Endothelial cell of umbilical vein (primary cell): ENCODE measurements around the gene EEIG1. TPM values are rescaled to one million over a fixed set of nuclear protein-coding genes. Genes with fewer than 3 reads are reported as not detected.
A peak's percentile ranks its signal among the peaks of the same experiment; 100 is the strongest.

ENCODE experiments used
- BruUV-seq: library from RNA; stranded (reverse); fragments of 400-500 nt; replicated peaks from 2 replicates; lab custom pipeline; 2021; lab: Mats Ljungman, UMichigan
- CTCF ChIA-PET: fragments of 300-600, 350-600 bp; sonication (Branson Sonifier 250); formaldehyde crosslinking; loops from one replicate; lab custom pipeline; 2021; ENCODE audit warnings: antibody characterized with exemption, inconsistent platforms; lab: Charles Lee
- POLR2A ChIA-PET: fragments of 300-600, 350-600 bp; sonication (Branson Sonifier 250); formaldehyde crosslinking; loops from one replicate; lab custom pipeline; 2021; ENCODE audit warnings: antibody characterized with exemption, inconsistent platforms; lab: Charles Lee
- DNase-seq: peaks from one replicate; pipeline ENCODE4 v3.0.0-alpha.2; 2011; ENCODE audit warnings: low read depth, low spot score
- FAIRE-seq: peaks from 2 replicates; lab custom pipeline; 2011; peaks lifted over from hg19 to GRCh38; lab: Jason Lieb, UNC
- H2AFZ ChIP-seq: 2 replicates; pipeline ENCODE4 v1.6.0; 2012; ENCODE audit warnings: low read depth, low read length, control low read depth, inconsistent platforms
- H3K27ac ChIP-seq: 2 replicates; pipeline ENCODE4 v1.5.1; 2011; ENCODE audit warnings: low read depth, mild to moderate bottlenecking, control low read depth, low read length, moderate library complexity; ENCODE audit not compliant: insufficient read depth
- H3K27me3 ChIP-seq, 2 experiments: 2 replicates each; pipeline versions ENCODE4 v1.6.0 to v1.6.1; 2011; ENCODE audit warnings: low read length in 2 of 2, mixed read lengths in 1 of 2; ENCODE audit not compliant: control insufficient read depth in 2 of 2, insufficient read depth in 2 of 2
- H3K36me3 ChIP-seq, 2 experiments: 2 replicates in 1 of 2; 3 replicates in 1 of 2; pipeline ENCODE4 v1.5.1; 2011; ENCODE audit warnings: low read length in 2 of 2, mild to moderate bottlenecking in 1 of 2, moderate library complexity in 1 of 2; ENCODE audit not compliant: control insufficient read depth in 2 of 2, insufficient read depth in 2 of 2; ENCODE audit errors: extremely low read depth in 1 of 2
- H3K4me1 ChIP-seq: 3 replicates; pipeline ENCODE4 v1.5.1; 2011; ENCODE audit warnings: mild to moderate bottlenecking, low read length; ENCODE audit not compliant: control insufficient read depth, insufficient read depth; ENCODE audit errors: extremely low read depth
- H3K4me2 ChIP-seq: 2 replicates; pipeline ENCODE4 v1.6.1; 2011; ENCODE audit warnings: low read length, control low read depth, mixed read lengths; ENCODE audit not compliant: insufficient read depth
- H3K4me3 ChIP-seq, 3 experiments: fragments of 200-600 bp in 1 of 3; sonication (generic), shearing (Covaris generic) in 1 of 3; replicated peaks in 1 of 3; 2 replicates each; pipeline ENCODE4 v1.5.1; 2011 to 2016; ENCODE audit warnings: control low read depth in 3 of 3, low read length in 3 of 3, mild to moderate bottlenecking in 2 of 3, inconsistent platforms in 1 of 3, low read depth in 1 of 3, moderate library complexity in 1 of 3; ENCODE audit not compliant: insufficient read depth in 1 of 3
- H3K79me2 ChIP-seq: 2 replicates; pipeline ENCODE4 v1.6.0; 2012; ENCODE audit warnings: low read length, inconsistent platforms; ENCODE audit not compliant: control insufficient read depth, insufficient read depth
- H3K9ac ChIP-seq: replicated peaks from 2 replicates; pipeline ENCODE3; 2011; ENCODE audit warnings: low read length, control low read depth; ENCODE audit not compliant: insufficient read depth; ENCODE audit errors: extremely low read depth
- H3K9me1 ChIP-seq: replicated peaks from 3 replicates; pipeline ENCODE4 v1.6.0; 2011; ENCODE audit warnings: mild to moderate bottlenecking, low read length; ENCODE audit not compliant: control insufficient read depth, insufficient read depth; ENCODE audit errors: extremely low read depth
- H3K9me3 ChIP-seq: replicated peaks from 2 replicates; pipeline ENCODE4 v1.5.1; 2012; ENCODE audit warnings: low read length, inconsistent platforms; ENCODE audit not compliant: control insufficient read depth, insufficient read depth
- H4K20me1 ChIP-seq: replicated peaks from 2 replicates; pipeline ENCODE3; 2011; ENCODE audit warnings: mild to moderate bottlenecking, low read length; ENCODE audit not compliant: control insufficient read depth, insufficient read depth; ENCODE audit errors: extremely low read depth
- EZH2 ChIP-seq: IDR thresholded peaks from 2 replicates; pipeline ENCODE4 v1.6.1; 2012; ENCODE audit warnings: borderline replicate concordance, low read depth, mild to moderate bottlenecking, moderate library complexity, low read length, inconsistent platforms; ENCODE audit not compliant: severe bottlenecking
- FOS ChIP-seq: IDR thresholded peaks from 2 replicates; pipeline ENCODE4 v1.6.1; 2011; ENCODE audit warnings: mild to moderate bottlenecking, low read length, moderate library complexity, borderline replicate concordance; ENCODE audit not compliant: insufficient read depth
- GATA2 ChIP-seq: IDR thresholded peaks from 2 replicates; pipeline ENCODE4 v1.7.0; 2011; ENCODE audit warnings: low read depth, mild to moderate bottlenecking, moderate library complexity, mixed read lengths, low read length; ENCODE audit not compliant: insufficient read length, insufficient read depth
- JUN ChIP-seq: IDR thresholded peaks from 2 replicates; pipeline ENCODE4 v1.6.1; 2011; ENCODE audit warnings: borderline replicate concordance, low read depth; ENCODE audit not compliant: insufficient read length, insufficient read depth
- MAX ChIP-seq: IDR thresholded peaks from 2 replicates; pipeline ENCODE4 v1.6.1; 2011; ENCODE audit not compliant: insufficient read depth, insufficient read length
- MYC ChIP-seq: IDR thresholded peaks from one replicate; pipeline ENCODE4 v1.6.1; 2011; ENCODE audit warnings: mild to moderate bottlenecking, low read depth, low read length
- POLR2A ChIP-seq: IDR thresholded peaks from 2 replicates; pipeline ENCODE4 v1.6.1; 2012; ENCODE audit warnings: low read depth, mild to moderate bottlenecking, control low read depth, low read length
- POLR2AphosphoS5 ChIP-seq: IDR thresholded peaks from 2 replicates; pipeline ENCODE4 v1.6.1; 2012; ENCODE audit warnings: low read depth, mild to moderate bottlenecking, control low read depth, low read length, moderate library complexity; ENCODE audit not compliant: insufficient read depth
- dilution Hi-C: fragments of 300-500 bp; cut with MboI; formaldehyde crosslinking; loops from one replicate; pipeline ENCODE4 v1.15.0; 2019; ENCODE audit warnings: low sequenced_read_pairs; ENCODE audit not compliant: extremely low pct_ligation_motif_present
- intact Hi-C: fragments of 100-400 bp; cut with micrococcal nuclease; formaldehyde crosslinking; loops from one replicate; pipeline ENCODE4 v1.10.0; 2022
- polyA plus RNA-seq, 4 experiments: library from polyadenylated mRNA; depleted of rRNA in 3 of 4; stranded (reverse) in 3 of 4; unstranded in 1 of 4; fragments of >200 nt; gene quantifications; 2 replicates each; pipeline versions ENCODE4 v1.2.1 to v1.2.3, GENCODE V29; 2011 to 2012; ENCODE audit warnings: missing spikeins in 1 of 4
- total RNA-seq: library from RNA; stranded (reverse); gene quantifications from 2 replicates; pipeline ENCODE4 v1.2.3, GENCODE V29; 2021
- TF ChIP-seq, protein P1 (sequence below), 2 donors: IDR thresholded peaks; 1 replicate in 1 of 2; 2 replicates in 1 of 2; pipeline ENCODE4 v1.5.1; 2011; ENCODE audit warnings: low read length in 2 of 2, mild to moderate bottlenecking in 2 of 2, moderate library complexity in 2 of 2, control low read depth in 1 of 2, inconsistent platforms in 1 of 2, low read depth in 1 of 2; ENCODE audit not compliant: insufficient read depth in 1 of 2; ENCODE audit errors: extremely low read depth in 1 of 2

Gene EEIG1
- total and polyA plus RNA-seq, 2 donors (not counting 3 experiments of a cell fraction or from before 2014, with no cell fraction given): 8.4 to 19.0 TPM

GRCh38 chr9:127966416-127967150 lies 14.2 kb downstream of the EEIG1 start:
- POLR2A ChIA-PET: interaction anchor here (0.7 kb wide), 1 partner anchor 175 kb away, joined by 6 read pairs; no protein-coding TSS in a partner anchor
- no peaks in the 10 kb centered on the region for H4K20me1 ChIP-seq
- no peaks in the 10 kb centered on the region for H3K9me3 ChIP-seq
- H3K27ac ChIP-seq: no peak overlapping the region
- H3K9me1 ChIP-seq: no peaks in the 10 kb centered on the region
- H2AFZ ChIP-seq: no peak overlapping the region
- H3K27me3 ChIP-seq: no peaks in the 10 kb centered on the region
- CTCF ChIA-PET: interaction anchor here (0.6 to 1.9 kb wide), 4 partner anchors 12 to 144 kb away, joined by 3 to 4 read pairs (median 4); no protein-coding TSS in a partner anchor
- peaks cover 12% of the 10 kb centered on the region for H3K4me1 ChIP-seq
- peaks cover 4% of the 10 kb centered on the region for H3K79me2 ChIP-seq
- DNase-seq (peak; percentile 14), FAIRE-seq (no peak)
- intact Hi-C loops (no loop called here), dilution Hi-C loops (no loop called here)
- H3K4me3 ChIP-seq: no peak overlapping the region
- H3K9ac ChIP-seq: no peak overlapping the region
- no TSS peak for BruUV-seq
- no peaks in the 10 kb centered on the region for H3K36me3 ChIP-seq
- no peak overlapping the region for H3K4me2 ChIP-seq
- TF ChIP-seq FOS (no peak), JUN (no peak), EZH2 (no peak), MYC (no peak), POLR2AphosphoS5 (no peak), POLR2A (no peak), MAX (no peak), GATA2 (no peak)
- TF ChIP-seq, protein P1, sequence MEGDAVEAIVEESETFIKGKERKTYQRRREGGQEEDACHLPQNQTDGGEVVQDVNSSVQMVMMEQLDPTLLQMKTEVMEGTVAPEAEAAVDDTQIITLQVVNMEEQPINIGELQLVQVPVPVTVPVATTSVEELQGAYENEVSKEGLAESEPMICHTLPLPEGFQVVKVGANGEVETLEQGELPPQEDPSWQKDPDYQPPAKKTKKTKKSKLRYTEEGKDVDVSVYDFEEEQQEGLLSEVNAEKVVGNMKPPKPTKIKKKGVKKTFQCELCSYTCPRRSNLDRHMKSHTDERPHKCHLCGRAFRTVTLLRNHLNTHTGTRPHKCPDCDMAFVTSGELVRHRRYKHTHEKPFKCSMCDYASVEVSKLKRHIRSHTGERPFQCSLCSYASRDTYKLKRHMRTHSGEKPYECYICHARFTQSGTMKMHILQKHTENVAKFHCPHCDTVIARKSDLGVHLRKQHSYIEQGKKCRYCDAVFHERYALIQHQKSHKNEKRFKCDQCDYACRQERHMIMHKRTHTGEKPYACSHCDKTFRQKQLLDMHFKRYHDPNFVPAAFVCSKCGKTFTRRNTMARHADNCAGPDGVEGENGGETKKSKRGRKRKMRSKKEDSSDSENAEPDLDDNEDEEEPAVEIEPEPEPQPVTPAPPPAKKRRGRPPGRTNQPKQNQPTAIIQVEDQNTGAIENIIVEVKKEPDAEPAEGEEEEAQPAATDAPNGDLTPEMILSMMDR (IDR thresholded peaks at IDR 0.05; ENCODE audit: extremely low read depth in 1 of 2, insufficient read depth in 1 of 2, low read depth in 1 of 2, low read length in 2 of 2): no peak
